Ramos (cell line): ENCODE results near the gene ACOT9.
"Not testable (repeated sequence)": the region's sequence is repeated elsewhere in the genome, so short reads cannot be mapped to it uniquely, and the experiment has no call there.

Experiments
- in situ Hi-C: fragments of 300-500 bp; cut with MboI; formaldehyde crosslinking; loops from one replicate; pipeline ENCODE4 v1.14.3; 2022; ENCODE audit warnings: low sequenced_read_pairs; ENCODE audit not compliant: unreplicated experiment

ACOT9 gene, protein sequence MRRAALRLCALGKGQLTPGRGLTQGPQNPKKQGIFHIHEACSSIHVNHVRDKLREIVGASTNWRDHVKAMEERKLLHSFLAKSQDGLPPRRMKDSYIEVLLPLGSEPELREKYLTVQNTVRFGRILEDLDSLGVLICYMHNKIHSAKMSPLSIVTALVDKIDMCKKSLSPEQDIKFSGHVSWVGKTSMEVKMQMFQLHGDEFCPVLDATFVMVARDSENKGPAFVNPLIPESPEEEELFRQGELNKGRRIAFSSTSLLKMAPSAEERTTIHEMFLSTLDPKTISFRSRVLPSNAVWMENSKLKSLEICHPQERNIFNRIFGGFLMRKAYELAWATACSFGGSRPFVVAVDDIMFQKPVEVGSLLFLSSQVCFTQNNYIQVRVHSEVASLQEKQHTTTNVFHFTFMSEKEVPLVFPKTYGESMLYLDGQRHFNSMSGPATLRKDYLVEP

DNA sequence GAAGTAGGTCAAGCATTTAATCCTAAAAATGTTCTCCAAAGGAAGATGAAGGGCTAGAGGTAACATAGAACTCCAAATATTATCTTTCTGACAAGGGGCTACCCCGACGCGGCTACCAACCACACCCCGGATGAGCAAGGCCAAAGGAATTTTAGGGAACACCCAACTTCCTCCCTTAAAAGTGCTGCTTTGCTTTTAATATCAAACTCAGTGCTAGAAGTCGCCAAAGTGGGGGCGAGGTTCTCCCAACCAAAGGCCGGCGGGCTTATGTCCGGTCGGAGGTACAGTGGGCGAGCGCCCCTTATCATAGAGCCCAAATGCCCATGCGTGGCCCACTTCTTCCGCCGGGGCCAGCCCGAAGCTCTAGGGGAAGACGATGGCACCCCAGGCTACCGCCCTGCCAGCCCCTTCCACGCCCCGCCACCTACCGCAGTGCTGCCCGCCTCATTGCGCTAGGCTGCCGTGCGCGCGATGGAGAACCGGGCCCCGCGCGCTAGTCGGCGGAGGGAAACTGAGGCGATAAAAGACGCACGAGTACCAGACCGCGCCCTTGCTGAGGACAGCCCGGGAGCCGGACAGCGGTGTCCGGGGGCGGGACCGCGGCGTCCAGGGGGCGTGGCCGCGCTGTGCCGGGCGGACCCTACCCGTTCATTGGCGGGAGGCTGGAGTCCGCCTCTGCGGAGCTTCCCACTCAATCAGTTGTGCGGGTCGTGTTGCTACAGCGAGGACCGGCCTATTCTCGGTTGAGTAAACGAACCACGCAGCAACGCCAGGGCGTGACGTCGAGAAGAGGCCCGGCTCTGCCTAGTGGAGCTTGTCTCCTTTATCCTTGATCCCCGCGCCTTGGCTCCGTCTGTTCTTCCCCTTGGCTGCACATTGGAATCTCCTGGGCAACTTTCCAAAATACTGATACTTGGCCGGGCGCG, at the start of gene ACOT9:
TSS of gene ACOT9 (minus strand) at position 580 of the 926 bp plus-strand sequence. CDS start at position 448, 132 bp downstream.
- in situ Hi-C loops, result no loop called here

DNA sequence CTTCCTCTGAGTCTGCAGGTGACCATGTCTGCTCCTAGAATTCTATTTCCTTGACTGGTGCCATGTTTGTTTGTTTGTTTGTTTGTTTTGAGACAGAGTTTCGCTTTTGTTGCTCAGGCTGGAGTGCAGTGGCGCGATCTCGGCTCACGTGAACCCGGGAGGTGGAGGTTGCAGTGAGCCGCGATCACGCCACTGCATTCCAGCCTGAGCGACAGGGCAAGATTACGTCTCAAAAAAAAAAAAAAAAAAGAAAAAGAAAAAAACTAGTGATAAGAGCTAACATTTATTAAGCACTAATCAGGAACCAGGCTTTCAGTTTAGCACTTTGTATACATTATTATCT, 47.0 kb upstream of the ACOT9 start:
- in situ Hi-C loops, result no loop called here

DNA sequence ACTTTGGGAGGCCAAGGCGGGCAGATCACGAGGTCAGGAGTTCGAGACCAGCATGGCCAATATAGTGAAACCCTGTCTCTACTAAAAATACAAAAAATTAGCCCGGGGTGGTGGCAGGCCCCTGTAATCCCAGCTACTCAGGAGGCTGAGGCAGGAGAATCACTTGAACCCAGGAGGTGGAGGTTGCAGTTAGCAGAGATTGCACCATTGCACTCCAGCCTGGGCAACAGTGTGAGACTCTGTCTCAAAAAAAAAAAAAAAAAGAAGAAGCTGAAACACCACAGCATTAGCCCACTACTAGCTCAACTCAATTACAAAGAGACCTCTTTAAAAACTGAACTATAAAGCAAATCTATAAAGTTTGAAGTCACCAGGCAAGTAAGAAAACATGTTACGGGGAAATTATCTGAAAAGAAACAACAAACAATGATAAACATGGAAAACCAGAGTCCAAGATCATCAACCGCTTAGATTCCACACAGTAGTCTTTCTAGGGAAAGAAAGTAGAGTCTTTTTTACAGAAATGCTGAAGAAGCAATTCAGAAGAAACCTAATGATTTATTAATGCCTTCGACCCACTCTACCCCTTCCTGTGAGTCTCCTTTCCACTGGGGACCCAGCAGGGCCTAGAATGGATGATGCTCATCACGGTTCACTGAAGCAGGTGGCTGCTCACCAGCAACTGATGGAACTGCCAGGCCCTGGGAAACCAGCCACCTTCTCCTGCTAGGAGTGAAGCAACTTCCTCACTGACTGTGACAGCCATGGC, 46.5 kb upstream of the ACOT9 start:
- in situ Hi-C loops, result no loop called here

DNA sequence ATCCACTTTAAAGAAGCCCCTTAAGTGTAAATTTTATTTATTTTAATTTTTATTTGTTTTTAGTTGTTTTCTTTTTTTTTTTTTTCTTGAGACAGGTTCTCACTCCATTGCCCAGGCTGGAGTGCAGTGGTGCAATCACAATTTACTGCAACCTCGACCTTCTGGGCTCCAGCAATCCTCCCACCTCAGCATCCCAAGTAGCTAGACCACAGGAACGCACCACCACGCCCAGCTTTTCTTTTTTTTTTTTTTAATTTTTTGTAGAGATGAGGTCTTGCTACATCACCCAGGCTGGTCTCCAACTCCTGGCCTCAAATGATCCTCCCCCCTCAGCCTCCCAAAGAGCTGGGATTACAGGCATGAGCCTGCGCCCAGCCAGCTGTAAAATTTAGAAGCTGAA, 45.9 kb upstream of the ACOT9 start:
- in situ Hi-C loops, result no loop called here

DNA sequence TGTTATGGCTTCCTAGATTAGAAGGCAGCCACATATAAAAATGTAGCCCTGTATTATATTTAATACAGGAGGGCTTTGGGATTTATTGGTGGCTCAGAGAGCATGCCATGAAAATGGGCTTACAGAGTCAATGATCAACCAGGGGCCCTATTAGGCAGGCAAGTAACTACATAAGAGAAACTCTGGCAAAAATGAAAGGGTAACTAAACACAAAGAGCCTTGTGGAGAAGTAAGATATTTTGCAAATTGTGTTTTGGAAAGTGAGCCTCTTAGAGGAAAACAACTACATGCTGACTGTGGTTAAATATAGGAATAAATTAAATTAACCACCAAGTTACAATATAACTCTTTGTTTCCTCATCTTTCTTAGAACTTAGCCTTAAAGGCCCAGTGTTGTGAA, 45.4 kb upstream of the ACOT9 start:
- in situ Hi-C loops, result no loop called here

DNA sequence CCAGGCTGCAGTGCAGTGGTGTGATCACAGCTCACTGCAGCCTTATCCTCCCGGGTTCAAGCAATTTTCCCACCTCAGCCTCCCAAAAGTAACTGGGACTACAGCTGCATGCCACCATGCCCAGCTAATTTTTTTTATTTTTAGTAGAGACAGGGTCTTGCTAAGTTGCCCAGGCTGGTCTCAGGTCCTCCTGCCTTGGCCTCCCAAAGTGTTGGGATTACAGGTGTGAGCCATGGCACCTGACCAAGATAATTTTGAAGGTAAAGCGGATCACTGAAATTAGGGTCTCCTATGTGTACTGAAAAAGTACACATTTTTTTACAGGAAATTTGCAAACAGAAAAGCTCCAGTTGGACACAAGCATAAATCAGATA, 44.7 kb upstream of the ACOT9 start:
- in situ Hi-C loops, result no loop called here

DNA sequence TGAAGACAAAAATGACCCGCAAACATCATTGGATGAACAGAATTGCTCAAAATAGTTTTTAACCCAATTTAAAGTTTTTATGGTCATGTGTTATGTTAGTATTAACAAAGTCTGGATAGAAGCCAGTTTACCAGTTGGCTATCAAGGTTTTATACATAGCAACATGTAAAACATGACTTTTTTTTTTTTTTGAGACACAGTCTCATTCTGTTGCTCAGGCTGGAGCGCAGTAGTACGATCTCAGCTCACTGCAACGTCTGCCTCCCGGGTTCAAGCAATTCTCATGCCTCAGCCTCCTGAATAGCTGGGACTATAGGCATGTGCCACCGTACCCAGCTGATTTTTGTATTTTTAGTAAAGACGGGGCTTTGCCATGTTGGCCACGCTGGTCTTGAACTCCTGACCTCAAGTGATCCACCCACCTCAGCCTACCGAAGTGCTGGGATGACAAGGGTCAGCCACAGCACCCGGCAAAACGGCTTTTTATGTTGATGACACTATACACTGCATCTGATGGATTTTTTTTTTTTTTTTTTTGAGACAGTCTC, 43.3 kb upstream of the ACOT9 start:
- in situ Hi-C loops, result no loop called here

DNA sequence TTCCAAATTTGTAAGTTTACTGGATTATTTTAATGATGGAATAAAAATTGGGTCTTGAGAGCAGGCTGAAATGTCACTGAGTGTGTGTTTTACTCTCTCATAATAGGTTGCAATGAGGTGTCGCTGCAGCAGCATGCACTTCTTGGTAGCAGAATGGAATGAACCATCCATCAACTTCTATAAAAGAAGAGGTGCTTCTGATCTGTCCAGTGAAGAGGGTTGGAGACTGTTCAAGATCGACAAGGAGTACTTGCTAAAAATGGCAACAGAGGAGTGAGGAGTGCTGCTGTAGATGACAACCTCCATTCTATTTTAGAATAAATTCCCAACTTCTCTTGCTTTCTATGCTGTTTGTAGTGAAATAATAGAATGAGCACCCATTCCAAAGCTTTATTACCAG, 42.5 kb upstream of the ACOT9 start:
- in situ Hi-C loops, result no loop called here

DNA sequence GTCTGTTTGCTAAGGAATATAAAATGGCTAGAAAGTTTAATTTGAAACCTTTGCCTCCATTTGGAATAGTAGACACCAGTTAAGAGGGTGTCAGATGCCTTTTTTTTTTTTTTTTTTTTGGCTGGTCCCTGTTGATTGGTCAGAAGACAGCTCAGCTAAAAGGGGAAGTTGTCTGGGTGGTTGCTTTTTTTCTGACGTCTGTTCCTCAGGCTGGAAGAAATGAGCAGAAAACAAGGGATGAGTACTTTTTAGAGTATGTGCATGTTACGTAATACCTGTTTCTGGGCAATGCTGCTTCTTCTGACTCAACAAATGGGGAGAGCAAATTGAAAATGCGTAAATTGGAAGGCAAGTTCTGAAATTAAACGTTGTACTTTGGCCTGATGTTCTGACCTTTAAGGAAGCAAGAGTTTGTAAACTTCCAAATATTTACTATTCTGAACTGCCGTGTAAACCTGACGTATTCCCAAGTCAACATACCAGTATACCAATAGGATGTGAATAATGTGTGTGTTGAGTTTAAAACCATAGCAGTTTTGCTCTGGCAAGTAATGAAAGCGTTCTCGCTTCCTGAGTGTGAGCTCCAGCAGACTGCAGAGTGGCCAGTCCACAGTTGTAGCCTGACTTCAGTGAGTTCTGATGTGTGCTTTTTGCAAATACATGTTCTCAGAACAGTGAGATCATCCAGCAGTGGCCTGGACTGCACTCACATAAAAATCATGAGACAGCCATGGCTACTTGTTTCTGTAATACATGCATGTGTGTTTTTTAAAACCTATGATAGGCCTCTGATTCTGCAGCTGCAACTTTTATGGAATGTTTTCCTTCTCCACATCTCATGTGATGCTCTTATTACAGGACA, 41.6 kb upstream of the ACOT9 start:
- in situ Hi-C loops, result no loop called here

DNA sequence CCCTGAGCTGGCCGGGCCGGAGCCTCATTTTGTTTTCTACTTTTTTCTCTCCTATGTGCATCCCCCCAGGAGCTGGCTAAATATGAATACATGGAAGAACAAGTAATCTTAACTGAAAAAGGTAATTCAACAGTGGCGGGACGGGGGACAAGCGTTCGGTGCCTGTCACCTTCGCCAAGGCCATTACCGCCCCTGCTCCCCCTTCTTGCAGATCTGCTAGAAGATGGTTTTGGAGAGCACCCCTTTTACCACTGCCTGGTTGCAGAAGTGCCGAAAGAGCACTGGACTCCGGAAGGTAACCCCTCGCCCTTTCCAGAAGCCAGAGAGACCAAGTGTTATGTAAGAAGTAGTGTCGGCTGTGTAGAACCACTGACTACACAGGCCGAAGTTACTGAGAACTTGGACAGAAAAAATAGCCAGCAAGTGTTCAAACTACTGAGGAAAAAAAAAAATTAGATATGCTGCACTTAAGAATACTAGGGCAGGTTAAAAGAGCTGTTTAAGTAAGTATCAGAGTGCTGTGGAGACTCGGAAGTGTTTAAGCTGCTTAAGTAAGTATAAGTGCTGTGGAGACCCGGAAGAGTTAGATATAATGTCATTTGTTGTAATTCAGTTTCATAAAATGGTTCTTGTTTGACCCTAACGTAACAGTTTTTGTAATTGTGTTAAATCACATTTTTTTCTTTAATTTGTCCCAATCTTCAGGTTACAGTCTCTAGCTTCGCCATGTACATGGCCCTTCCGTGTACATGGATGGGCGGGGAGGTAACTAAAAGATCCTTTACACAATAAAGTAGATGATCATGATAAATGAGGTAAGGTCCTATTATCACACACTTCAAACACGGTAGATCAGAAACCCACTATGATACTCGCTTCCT, 40.8 kb upstream of the ACOT9 start:
- in situ Hi-C loops, result no loop called here

DNA sequence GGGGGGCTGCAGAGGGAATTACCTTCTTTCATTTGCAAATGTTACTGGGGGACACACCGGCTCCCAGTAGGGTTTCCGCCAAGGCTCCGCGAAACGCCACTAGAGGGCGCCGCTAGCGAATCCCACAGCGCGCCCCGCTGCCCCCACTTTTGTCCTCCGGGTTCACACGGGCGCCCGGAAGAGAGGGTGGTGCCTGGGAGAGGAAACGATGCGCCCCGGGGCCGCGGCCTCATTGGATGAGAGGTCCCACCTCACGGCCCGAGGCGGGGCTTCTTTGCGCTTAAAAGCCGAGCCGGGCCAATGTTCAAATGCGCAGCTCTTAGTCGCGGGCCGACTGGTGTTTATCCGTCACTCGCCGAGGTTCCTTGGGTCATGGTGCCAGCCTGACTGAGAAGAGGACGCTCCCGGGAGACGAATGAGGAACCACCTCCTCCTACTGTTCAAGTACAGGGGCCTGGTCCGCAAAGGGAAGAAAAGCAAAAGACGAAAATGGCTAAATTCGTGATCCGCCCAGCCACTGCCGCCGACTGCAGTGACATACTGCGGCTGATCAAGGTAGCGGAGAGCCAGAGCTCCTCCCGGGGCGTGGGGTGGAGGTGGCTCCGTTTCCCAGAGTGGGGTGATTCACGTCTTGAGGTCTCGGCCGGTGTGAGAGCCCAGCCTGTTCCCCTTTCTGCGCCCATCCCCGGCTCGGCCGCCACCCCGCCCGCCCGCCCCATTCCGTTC, 40.0 kb upstream of the ACOT9 start, which contains the start of gene SAT1:
TSS of gene SAT1 (plus strand) at position 311 of the 726 bp plus-strand sequence. CDS start at position 490, 179 bp downstream.
- in situ Hi-C loops, result no loop called here

DNA sequence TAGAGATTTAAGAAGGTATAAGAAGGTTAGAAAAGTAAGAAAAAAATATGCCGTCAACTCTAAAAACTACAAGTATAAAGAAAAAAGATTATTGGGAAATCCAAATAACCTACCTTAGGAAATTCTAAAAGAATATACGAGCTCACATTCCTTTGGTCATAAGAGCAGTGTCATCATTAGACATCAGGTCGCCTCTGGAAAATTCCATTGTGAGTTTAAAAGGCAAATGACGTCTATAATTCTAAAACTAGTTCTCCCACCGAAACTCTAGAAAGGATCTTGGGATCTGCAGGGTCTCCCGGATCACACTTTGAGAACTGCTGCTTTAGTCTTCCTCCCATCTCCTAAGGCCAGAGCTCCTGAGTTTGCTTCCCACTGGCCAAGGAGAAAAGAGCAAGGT, 39.4 kb upstream of the ACOT9 start:
- in situ Hi-C loops, result no loop called here

DNA sequence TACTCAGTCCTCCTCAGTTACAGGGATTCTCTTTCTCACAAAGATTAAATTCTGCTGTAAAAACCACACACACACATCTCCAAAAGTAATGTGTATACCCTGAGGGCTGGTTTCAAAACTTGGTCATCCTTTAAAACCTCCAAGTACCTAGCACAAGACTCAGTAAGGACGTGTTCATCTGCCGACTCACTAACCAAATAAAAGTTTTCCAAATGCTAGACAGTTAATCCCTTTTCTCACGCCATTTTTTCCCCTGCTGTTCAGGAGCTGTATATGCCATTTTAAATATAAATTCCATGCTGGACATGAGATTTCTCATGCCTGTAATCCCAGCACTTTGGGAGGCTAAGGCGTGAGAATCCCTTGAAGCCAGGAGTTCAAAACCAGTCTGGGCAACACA, 35.9 kb upstream of the ACOT9 start:
- in situ Hi-C loops, result no loop called here

DNA sequence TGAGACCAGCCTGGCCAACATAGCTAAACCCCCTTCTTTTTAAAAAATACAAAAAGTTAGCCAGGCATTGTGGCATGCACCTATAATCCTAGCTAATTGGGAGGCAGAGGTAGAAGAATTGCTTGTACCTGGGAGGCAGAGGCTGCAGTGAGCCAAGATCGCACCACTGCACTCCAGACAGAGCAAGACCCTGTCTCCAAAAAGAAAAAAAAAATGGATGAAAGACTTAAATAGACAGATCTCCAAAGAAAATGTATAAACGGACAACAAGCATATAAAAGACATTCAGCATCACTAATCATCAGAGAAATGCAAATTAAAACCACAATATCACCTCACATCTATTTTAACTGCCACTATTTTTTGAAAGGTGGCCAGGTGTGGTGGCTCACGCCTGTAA, 33.3 kb upstream of the ACOT9 start:
- in situ Hi-C loops, result no loop called here

DNA sequence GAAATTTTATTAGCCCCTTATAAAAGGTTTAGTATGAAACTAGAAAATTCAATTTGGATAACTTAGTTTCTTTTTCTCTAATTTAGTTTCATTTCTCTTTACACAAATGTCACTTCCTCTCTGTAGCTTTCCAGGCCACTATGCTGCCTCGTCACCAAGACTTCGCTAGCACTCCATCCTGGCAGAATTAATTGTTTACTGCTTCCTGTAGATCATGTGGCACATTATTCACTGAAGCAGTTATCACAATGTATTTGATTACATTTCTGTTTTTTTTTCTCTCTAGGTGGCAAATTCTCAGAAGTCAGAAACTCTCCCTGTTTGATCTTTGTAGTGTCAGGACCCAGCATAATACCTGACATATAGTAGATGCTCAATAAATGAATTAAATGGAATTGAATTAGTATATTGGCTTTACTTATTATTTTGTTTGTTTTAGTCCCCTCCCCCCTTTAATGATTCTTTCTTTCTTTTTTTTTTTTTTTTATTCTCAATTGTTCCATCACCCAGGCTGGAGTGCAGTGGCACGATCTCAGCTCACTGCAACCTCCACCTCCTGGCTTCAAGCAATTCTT, 30.6 kb upstream of the ACOT9 start:
- in situ Hi-C loops, result no loop called here

DNA sequence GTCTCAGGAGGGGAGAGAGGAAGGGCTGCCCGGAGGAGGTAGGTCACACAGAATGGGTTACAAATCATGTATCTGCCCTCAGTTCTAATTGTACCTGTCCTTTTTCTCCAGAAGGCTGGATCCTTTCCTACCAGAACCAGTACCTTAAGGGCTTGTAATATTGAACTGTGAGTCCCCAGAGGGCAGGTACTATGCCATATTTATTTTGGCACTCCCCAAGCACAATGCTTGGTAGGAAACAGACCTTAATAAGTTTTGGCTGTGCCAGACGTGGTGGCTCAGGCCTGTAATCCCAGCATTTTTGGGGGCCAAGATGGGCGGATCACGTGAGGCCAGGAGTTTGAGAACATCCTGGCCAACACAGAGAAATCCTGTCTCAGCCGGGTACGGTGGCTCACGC, 28.0 kb upstream of the ACOT9 start:
- in situ Hi-C loops, result not testable (repeated sequence)

DNA sequence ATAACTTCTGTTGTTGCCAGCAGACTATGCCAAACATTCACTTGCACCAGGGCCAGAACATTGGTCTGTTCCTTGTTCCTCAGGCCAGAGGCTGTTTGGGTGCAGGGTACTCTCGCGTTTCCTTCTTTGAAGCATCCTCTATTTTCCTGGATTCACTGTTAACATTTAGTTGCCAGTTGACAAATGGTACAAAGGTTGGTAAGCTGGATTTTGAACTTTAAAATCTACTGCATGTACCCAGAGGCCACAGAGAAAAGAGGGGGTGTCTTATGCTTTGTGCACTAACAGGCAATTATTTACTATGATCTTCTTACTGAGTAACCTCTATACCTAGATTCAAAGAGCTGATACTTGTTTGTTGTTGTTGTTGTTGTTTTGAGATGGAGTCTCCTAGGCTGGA, 27.1 kb upstream of the ACOT9 start:
- in situ Hi-C loops, result no loop called here
